GM19240 (cell line): ENCODE measurements around the gene KXD1.
"Not testable (repeated sequence)": the region's sequence is repeated elsewhere in the genome, so short reads cannot be mapped to it uniquely, and the experiment has no call there.

Source experiments
- DNase-seq: peaks from one replicate; pipeline ENCODE4 v3.0.0; 2011; ENCODE audit warnings: low spot score; ENCODE audit not compliant: insufficient read length

Gene KXD1

DNA sequence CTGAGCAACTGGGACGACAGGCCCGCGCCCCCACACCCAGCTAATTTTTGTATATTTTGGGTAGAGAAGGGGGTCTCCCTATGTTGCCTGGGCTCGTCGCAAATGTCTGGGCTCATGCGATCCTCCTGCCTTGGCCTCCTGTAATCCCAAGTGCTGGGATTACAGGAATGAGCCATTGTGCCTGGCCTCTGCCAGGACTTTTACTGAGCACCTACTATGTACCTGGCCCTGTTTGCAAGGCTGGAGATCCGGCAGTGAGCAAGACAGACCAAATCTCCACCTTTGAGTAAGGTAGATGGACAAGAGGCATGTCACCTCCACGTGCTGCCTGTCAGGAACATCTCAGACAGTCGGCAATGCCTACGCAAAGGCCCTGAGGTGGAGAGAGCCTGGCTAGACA lies 21.2 kb upstream of the KXD1 start:
- no peak for DNase-seq

DNA sequence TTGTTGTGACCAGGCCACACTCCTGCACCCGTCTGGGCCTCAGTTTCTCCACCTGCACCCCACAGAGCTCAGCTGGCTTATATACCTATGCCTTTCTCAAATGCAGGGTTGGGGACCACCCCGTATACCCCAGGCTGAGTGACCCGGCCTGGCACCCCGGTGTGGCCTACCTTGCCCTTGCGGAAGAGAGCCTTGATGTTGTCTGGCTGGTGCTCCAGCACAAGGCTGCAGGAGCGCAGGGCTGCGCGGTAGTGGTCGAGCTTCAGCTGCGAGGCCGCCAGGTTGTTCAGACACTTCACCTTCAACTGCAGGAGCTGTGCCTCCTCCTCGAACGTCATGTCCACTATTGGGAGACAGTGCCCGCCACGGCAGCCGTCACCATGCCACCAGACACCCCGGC lies 20.2 kb upstream of the KXD1 start:
- DNase-seq = no peak

GRCh38 chr19:18538115-18538514 lies 19.6 kb upstream of the KXD1 start:
- DNase-seq = no peak

GRCh38 chr19:18539372-18539771 lies 18.3 kb upstream of the KXD1 start:
- DNase-seq = no peak

DNA sequence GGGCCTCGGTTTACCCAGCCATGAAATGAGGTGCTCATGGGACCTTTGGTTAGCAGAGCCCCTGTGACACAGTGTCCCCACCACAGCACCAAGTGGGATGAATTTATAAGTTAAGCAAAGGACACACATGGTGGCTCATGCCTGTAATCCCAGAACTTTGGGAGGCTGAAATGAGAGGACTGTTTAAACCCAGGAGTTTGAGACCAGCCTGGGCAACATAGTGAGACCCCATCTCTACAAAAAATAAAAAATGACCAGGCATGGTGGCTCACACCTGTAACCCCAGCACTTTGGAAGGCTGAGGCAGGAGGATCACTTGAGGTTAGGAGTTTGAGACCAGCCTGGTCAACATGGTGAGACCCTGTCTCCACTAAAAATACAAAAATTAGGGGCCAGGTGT lies 17.5 kb upstream of the KXD1 start:
- DNase-seq = not testable (repeated sequence)

DNA sequence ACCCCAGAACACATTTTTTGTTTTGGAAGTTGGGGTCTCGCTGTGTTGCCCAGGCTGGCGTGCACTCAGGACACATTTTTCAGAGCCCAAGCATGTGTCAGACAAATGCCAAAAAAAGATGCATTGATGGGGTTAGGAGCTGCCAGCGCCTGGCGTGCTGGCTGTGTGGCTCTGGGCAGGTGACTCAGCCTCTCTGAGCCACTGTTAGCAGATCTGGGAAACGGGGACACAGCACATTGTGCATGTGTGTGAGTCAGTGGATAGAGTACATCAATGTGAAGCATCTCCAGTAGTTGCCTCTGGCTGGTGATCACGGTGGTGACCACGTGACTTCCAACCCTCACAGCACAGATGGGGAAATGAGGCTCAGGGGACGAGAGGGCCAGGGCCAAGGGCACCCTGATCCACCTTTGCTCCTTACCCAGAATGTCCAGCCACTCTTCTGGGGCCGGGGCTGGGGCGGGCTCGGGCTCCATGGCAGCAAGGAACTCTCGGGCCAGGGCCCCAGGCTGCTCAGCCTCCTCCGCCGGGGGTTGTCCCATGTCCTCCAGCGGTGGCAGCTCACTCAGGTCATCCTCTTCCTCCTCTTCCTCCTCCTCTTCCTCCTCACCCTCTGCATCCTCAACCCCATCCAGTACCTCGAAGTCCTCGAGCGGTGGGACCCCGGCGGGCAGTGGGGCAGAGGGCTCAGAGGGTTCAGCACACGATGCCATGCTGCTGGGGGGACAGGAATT lies 16.2 kb upstream of the KXD1 start:
- no peak for DNase-seq

DNA sequence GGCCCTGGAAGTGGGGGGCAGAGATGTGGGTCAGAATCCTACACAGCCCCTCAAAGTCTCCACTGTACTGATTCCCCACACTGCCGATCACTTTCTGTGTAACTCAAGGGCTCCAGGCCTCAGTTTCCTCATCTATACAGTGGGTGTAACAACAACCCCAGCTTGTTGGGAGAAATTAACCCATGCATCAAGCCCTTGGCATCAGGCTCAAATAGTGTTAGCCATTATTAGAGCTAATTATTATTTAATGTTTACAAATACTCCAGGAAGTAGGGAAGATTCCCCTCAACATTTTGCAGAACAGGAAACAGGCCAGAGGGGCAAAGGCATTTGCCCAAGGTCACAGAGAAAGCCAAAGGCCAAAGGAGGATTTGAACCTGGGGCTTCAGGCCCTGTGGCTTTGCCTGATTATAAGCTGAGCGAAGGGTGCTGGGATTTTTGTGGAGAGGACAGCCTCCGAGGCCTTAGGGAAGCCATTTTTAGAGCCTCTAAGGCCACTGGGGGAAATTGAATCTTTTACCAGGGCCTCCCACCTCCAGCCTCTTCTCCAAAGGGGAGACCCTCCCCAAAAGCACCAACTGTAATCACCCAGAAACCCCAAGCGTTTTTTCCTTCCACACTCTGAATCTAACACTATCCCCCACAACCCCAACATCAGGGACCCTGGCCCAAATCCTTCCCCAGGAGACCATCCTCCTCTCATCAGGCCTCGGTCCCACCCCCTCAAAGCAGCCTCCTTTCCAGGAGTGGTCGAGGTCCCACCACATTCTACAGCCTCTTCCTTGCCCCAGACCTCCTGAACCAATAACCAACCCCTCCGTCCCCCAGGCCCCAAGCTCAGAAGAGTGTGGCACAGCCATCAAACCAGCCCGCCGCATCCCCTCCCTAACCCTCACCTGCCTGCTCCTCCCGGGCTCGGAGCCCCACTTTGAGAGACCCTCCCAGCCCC lies 15.4 kb upstream of the KXD1 start:
- DNase-seq = no peak

- DNase-seq = peak; percentile 98
Measured at GRCh38 chr19:18542941-18543813, 14.5 kb upstream of the KXD1 start, which contains the start of gene FKBP8. Gene FKBP8, minus strand, starts transcription at chr19:18543573. Its CDS starts 1,603 bp downstream, at chr19:18541970.

- peak; percentile 85 for DNase-seq
Measured at GRCh38 chr19:18543814-18544475, 13.7 kb upstream of the KXD1 start.

GRCh38 chr19:18551631-18552030 lies 6.0 kb upstream of the KXD1 start:
- DNase-seq = no peak

GRCh38 chr19:18558202-18558555 lies 509 bp downstream of the KXD1 start:
- no peak for DNase-seq

DNA sequence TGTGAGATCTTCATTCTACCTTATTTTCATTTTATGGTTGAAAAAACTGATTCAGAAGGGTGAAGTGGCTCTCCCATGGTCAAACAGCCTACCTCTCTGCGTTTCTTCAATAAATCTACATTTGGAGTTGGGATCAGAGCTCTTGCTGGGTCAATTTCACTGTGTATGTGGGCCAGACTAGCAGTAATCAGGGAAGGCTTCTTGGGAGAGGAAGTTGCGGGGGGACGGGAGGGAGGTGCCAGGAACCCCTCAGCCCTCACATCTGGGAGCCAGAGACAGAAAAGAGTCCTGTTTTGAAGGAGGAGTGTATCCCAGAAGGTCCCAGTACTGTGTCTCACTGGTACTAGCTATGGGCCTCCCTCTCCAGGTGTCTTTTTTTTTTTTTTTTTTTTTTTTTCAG lies 934 bp downstream of the KXD1 start:
- DNase-seq = no peak

DNA sequence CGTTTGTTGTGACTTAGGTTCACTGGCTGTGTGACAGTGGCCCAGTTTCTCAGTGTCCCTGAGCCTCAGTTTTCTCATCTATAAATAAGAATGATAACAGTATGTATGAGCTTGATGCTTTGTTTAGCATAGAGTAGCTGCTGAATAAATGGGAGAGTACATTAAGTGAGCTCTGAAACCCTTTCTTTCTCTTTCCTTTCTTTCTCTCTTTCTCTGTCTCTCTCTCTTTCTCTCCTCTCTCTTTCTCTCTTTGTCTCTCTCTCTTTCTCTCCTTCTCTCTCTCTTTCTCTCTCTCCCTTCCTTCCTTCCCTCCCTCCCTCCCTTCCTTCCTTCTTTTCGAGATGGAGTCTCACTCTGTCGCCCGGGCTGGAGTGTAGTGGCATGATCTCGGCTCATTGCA lies 2.0 kb downstream of the KXD1 start:
- DNase-seq = no peak

DNA sequence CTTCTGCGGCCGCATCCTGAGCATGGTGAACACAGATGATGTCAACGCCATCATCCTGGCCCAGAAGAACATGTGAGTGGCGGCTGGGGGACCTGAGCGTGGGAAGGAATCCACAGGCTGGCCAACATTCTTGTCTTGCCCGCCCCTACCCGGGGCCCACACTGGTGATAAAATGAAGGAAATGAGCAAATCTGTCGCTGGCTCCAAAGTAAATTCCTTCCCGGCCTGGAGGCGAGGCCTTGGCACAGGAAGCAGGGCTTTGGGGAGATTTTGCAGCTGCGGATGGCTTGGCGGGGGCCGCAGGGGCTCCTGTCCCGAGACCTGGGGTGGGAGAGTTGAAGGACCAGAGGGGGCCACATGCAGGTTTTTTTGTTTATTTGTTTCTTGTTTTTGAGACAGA lies 4.4 kb downstream of the KXD1 start:
- no peak for DNase-seq

GRCh38 chr19:18566953-18567352 lies 9.3 kb downstream of the KXD1 start:
- no peak for DNase-seq

DNA sequence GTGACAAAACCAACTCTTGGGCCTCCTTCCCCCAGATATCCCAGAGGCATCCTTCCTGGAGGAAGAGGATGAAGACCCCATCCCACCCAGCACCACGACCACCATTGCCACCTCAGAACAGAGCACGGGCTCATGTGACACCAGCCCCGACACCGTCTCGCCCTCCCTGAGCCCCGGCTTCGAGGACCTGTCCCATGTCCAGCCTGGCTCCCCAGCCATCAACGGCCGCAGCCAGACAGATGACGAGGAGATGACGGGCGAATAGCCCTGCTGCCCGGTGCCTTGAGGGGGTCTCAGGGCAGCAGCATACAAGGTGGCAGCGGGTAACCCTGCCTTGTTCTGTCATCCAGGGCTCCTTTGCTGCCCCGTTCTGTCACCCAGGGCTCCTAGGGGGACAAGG lies 10.7 kb downstream of the KXD1 start:
- DNase-seq = no peak

DNA sequence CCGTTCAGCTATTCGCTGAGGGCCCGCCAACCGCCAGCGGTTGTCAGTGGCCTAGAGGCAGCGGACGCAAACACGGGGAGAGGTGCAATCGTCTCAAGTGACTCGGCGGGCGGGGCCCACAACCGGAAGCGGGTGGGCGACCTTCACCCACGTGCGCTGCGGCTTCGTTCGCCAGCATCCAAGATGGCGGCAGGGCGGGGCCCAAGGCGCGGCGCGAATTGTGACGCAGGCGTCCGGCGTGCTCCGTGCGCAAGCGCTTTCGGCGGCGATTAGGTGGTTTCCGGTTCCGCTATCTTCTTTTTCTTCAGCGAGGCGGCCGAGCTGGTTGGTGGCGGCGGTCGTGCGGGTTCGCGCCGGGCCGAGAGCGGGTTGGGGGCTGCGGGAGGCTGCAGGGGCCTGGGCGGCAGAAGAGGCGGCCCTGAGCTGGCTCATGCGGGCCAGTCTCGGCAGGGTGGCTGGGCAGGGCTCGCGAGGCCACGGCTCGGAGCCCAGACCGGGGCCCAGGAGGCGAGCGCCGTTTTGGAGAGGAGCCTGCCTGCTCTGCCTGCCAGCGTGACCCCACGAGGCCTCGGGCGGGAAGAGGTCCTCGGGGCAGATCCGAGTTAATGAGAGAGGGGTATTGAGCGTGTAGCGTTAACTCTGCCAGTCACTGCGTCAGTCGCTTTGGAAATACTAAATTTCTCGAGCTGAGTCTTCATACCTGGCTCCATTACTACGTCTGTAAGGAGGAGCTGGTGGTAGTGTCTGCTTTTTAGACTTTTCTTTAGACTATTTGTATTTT lies 14.1 kb downstream of the KXD1 start, which contains the start of gene UBA52:
TSS of gene UBA52 (plus strand) at position 294 of the 781 bp plus-strand sequence. CDS start 1,444 bp downstream, outside the sequence.
- peak; percentile 89 for DNase-seq

DNA sequence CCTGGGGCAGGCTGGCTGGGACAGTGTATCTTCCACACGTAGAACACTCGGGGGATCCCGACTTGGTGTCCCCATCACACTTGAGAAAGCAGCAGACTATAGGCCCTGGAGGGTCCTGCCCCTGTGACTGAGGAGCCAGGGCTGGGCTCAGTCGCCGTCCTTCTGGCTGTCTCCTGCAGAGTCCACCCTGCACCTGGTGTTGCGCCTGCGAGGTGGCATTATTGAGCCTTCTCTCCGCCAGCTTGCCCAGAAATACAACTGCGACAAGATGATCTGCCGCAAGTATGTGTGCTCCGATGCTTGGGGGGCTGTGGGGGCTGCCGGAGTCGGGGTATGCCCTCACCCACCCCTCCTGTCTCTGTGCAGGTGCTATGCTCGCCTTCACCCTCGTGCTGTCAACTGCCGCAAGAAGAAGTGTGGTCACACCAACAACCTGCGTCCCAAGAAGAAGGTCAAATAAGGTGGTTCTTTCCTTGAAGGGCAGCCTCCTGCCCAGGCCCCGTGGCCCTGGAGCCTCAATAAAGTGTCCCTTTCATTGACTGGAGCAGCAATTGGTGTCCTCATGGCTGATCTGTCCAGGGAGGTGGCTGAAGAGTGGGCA lies 17.1 kb downstream of the KXD1 start:
- DNase-seq = no peak

GRCh38 chr19:18576383-18576782 lies 18.7 kb downstream of the KXD1 start:
- no peak for DNase-seq
